WTC11 (cell line): ENCODE data around the gene TNS3. TPM values are rescaled to one million over a fixed set of nuclear protein-coding genes. Genes with fewer than 3 reads are reported as not detected.

ENCODE experiments used
- ATAC-seq: fragments of 200-7000 bp; cut with Tn5 transposase; 2 replicates; pipeline ENCODE4 v1.10.0; 2021; ENCODE audit warnings: mild to moderate bottlenecking, moderate library complexity
- CTCF ChIA-PET: fragments of 300-600 bp; sonication (Branson Sonifier 250); formaldehyde crosslinking; loops from one replicate; lab custom pipeline; 2021; ENCODE audit warnings: antibody characterized with exemption; lab: Charles Lee
- POLR2A ChIA-PET: fragments of 350-600 bp; sonication (Branson Sonifier 250); formaldehyde crosslinking; loops from one replicate; lab custom pipeline; 2021; ENCODE audit warnings: antibody characterized with exemption; lab: Charles Lee
- DNase-seq: peaks from one replicate; pipeline ENCODE4 v3.0.0; 2021; ENCODE audit warnings: low spot score
- H3K27ac Mint-ChIP-seq: 2 replicates; pipeline ENCODE4 v1.8.0; 2021; ENCODE audit warnings: mixed read lengths
- H3K27me3 Mint-ChIP-seq: 2 replicates; pipeline ENCODE4 v1.8.0; 2021; ENCODE audit warnings: low read depth, mild to moderate bottlenecking, moderate library complexity, mixed read lengths
- H3K36me3 Mint-ChIP-seq: 2 replicates; pipeline ENCODE4 v1.8.0; 2021; ENCODE audit warnings: mixed read lengths
- H3K4me1 Mint-ChIP-seq: 2 replicates; pipeline ENCODE4 v1.8.0; 2022; ENCODE audit warnings: mixed read lengths
- H3K4me3 Mint-ChIP-seq: 2 replicates; pipeline ENCODE4 v1.8.0; 2021; ENCODE audit warnings: mild to moderate bottlenecking, moderate library complexity, mixed read lengths
- H3K9me3 Mint-ChIP-seq: 2 replicates; pipeline ENCODE4 v1.8.0; 2021; ENCODE audit warnings: mixed read lengths
- ARID4B ChIP-seq: sonication (generic); formaldehyde crosslinking; IDR thresholded peaks from 2 replicates; pipeline ENCODE4 v1.8.0; 2023; ENCODE audit warnings: missing genetic modification reagents, mild to moderate bottlenecking, borderline replicate concordance
- ATF6 ChIP-seq: sonication (generic); formaldehyde crosslinking; IDR thresholded peaks from 2 replicates; pipeline ENCODE4 v1.8.1; 2023; ENCODE audit warnings: mild to moderate bottlenecking, missing genetic modification reagents
- CREM ChIP-seq: sonication (generic); formaldehyde crosslinking; IDR thresholded peaks from 2 replicates; pipeline ENCODE4 v1.8.1; 2022; ENCODE audit warnings: mild to moderate bottlenecking, missing genetic modification reagents, moderate library complexity
- E2F1 ChIP-seq: sonication (generic); formaldehyde crosslinking; IDR thresholded peaks from 2 replicates; pipeline ENCODE4 v1.8.0; 2022; ENCODE audit warnings: mild to moderate bottlenecking, missing genetic modification reagents
- ELF4 ChIP-seq: sonication (generic); formaldehyde crosslinking; IDR thresholded peaks from 2 replicates; pipeline ENCODE4 v1.8.1; 2022; ENCODE audit warnings: low read depth, mild to moderate bottlenecking, moderate library complexity, missing genetic modification reagents
- ERG ChIP-seq: fragments of 250-450 bp; sonication (Bioruptor Pico); IDR thresholded peaks from 2 replicates; pipeline ENCODE4 v1.8.0; 2021; ENCODE audit warnings: mild to moderate bottlenecking
- GTF2I ChIP-seq: fragments of 250-450 bp; sonication (Bioruptor Pico); conservative IDR thresholded peaks from 2 replicates; pipeline ENCODE4 v1.4.0; 2021; ENCODE audit warnings: mild to moderate bottlenecking
- IRF2 ChIP-seq: sonication (generic); formaldehyde crosslinking; IDR thresholded peaks from 2 replicates; pipeline ENCODE4 v1.8.0; 2022; ENCODE audit warnings: low read depth, missing genetic modification reagents, borderline replicate concordance
- KAT7 ChIP-seq: sonication (generic); formaldehyde crosslinking; IDR thresholded peaks from 2 replicates; pipeline ENCODE4 v1.8.1; 2023; ENCODE audit warnings: missing genetic modification reagents, mild to moderate bottlenecking, borderline replicate concordance
- MXD4 ChIP-seq: fragments of 250-450 bp; sonication (Bioruptor Pico); IDR thresholded peaks from 2 replicates; pipeline ENCODE4 v1.8.0; 2021; ENCODE audit warnings: mild to moderate bottlenecking, moderate library complexity, borderline replicate concordance
- NFATC4 ChIP-seq: fragments of 250-450 bp; sonication (Bioruptor Pico); IDR thresholded peaks from 2 replicates; pipeline ENCODE4 v1.9.0; 2021; ENCODE audit warnings: mild to moderate bottlenecking
- NR1H2 ChIP-seq: sonication (generic); formaldehyde crosslinking; IDR thresholded peaks from 2 replicates; pipeline ENCODE4 v1.9.0; 2021; ENCODE audit warnings: mild to moderate bottlenecking, moderate library complexity, missing genetic modification reagents
- NR2C2 ChIP-seq: sonication (generic); formaldehyde crosslinking; IDR thresholded peaks from 2 replicates; pipeline ENCODE4 v1.8.0; 2022; ENCODE audit warnings: mild to moderate bottlenecking, missing genetic modification reagents
- PRRX2 ChIP-seq: fragments of 250-450 bp; sonication (Bioruptor Pico); IDR thresholded peaks from 2 replicates; pipeline ENCODE4 v1.8.0; 2021; ENCODE audit warnings: mild to moderate bottlenecking
- SMAD3 ChIP-seq: sonication (generic); formaldehyde crosslinking; IDR thresholded peaks from 2 replicates; pipeline ENCODE4 v1.8.0; 2022; ENCODE audit warnings: missing genetic modification reagents, mild to moderate bottlenecking, borderline replicate concordance
- SMAD4 ChIP-seq: sonication (generic); formaldehyde crosslinking; IDR thresholded peaks from 2 replicates; pipeline ENCODE4 v1.8.0; 2022; ENCODE audit warnings: mild to moderate bottlenecking, missing genetic modification reagents
- TP53 ChIP-seq: sonication (generic); formaldehyde crosslinking; IDR thresholded peaks from 2 replicates; pipeline ENCODE4 v1.8.1; 2023; ENCODE audit warnings: mild to moderate bottlenecking, missing genetic modification reagents
- USF2 ChIP-seq: sonication (generic); formaldehyde crosslinking; IDR thresholded peaks from 2 replicates; pipeline ENCODE4 v1.8.1; 2023; ENCODE audit warnings: mild to moderate bottlenecking, missing genetic modification reagents, moderate library complexity
- ZBTB21 ChIP-seq: sonication (generic); formaldehyde crosslinking; IDR thresholded peaks from 2 replicates; pipeline ENCODE4 v1.8.1; 2023; ENCODE audit warnings: mild to moderate bottlenecking, missing genetic modification reagents, borderline replicate concordance
- ZNF121 ChIP-seq: sonication (generic); formaldehyde crosslinking; IDR thresholded peaks from 2 replicates; pipeline ENCODE4 v1.8.0; 2023; ENCODE audit warnings: missing genetic modification reagents
- ZNF138 ChIP-seq: sonication (generic); formaldehyde crosslinking; conservative IDR thresholded peaks from 2 replicates; pipeline ENCODE4 v1.8.1; 2022; ENCODE audit warnings: mild to moderate bottlenecking, moderate library complexity, missing genetic modification reagents
- ZNF219 ChIP-seq: sonication (generic); formaldehyde crosslinking; IDR thresholded peaks from 2 replicates; pipeline ENCODE4 v1.8.0; 2023; ENCODE audit warnings: missing genetic modification reagents, mild to moderate bottlenecking, borderline replicate concordance
- ZNF263 ChIP-seq: sonication (generic); formaldehyde crosslinking; IDR thresholded peaks from 2 replicates; pipeline ENCODE4 v1.8.1; 2022; ENCODE audit warnings: low read depth, mild to moderate bottlenecking, moderate library complexity, missing genetic modification reagents
- ZNF396 ChIP-seq: fragments of 250-450 bp; sonication (Bioruptor Pico); IDR thresholded peaks from 2 replicates; pipeline ENCODE4 v1.8.0; 2021; ENCODE audit warnings: mild to moderate bottlenecking, moderate library complexity, borderline replicate concordance
- total RNA-seq: library from RNA; stranded (reverse); gene quantifications from 3 replicates; pipeline ENCODE4 v1.2.3, GENCODE V29; 2021
- TF ChIP-seq, protein P1 (sequence below): sonication (generic); formaldehyde crosslinking; IDR thresholded peaks from 2 replicates; pipeline ENCODE4 v1.8.1; 2022; ENCODE audit warnings: low read depth, mild to moderate bottlenecking, moderate library complexity, missing genetic modification reagents, borderline replicate concordance

TNS3 gene
- total RNA-seq, 1 experiment from 2014 or later = 37.7 TPM

DNA sequence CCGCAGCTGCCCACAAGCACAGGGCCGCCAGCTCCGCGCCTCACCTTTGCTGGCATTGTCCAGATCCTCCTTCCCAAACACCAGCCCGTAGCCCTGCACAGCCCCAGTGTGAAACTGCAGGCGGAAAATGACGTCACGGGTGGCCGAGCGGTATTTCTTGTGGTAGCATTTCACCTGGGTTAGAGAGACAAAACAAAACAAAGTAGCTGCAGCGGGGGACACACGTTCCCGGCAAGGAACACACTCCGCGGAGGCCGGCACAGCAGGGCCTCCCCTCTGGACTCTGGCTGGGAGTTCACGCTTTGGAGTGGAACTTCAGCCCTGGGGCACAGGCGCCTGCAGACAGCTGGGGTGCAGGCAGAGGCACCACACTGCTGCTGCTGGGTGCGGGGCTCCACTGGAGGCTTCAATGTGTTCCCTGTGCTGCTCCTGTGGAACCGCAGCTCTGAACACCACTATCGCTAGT, 181.1 kb downstream of the TNS3 start:
- peak overlapping the region; percentile 79; the same call in 1 of the 2 replicates for H3K27ac Mint-ChIP-seq
- peaks cover 10% of the 10 kb centered on the region; the same call in 1 of the 2 replicates for H3K36me3 Mint-ChIP-seq
- H3K4me3 Mint-ChIP-seq = no peak overlapping the region
- H3K4me1 Mint-ChIP-seq = peaks cover 14% of the 10 kb centered on the region
- ATAC-seq (peak; percentile 49), DNase-seq (no peak)
- ChIA-PET CTCF (no interaction called here), POLR2A (no interaction called here)
- H3K27me3 Mint-ChIP-seq = no peaks in the 10 kb centered on the region
- TF ChIP-seq NR2C2 = no peak
- TF ChIP-seq NFATC4 (CRISPR knock-in tag) = no peak
- TF ChIP-seq MXD4 = no peak
- no peak for TF ChIP-seq ZNF219
- no peak for TF ChIP-seq IRF2 (CRISPR knock-in tag)
- no peak for TF ChIP-seq GTF2I
- no peak for TF ChIP-seq PRRX2 (CRISPR knock-in tag)
- no peak for TF ChIP-seq ZBTB21 (CRISPR knock-in tag)
- TF ChIP-seq ERG (CRISPR knock-in tag) = no peak
- TF ChIP-seq ZNF263 = no peak
- no peaks in the 10 kb centered on the region for H3K9me3 Mint-ChIP-seq

- CTCF ChIA-PET = no interaction called here
- Mint-ChIP-seq H3K27ac (no peak overlapping the region), H3K36me3 (peaks cover 15% of the 10 kb centered on the region; the same call in 1 of the 2 replicates), H3K4me3 (no peak overlapping the region), H3K9me3 (no peaks in the 10 kb centered on the region), H3K27me3 (no peaks in the 10 kb centered on the region), H3K4me1 (peaks cover 14% of the 10 kb centered on the region)
- DNase-seq (no peak), ATAC-seq (no peak)
- TF ChIP-seq E2F1 (CRISPR knock-in tag) (no peak), KAT7 (CRISPR knock-in tag) (no peak), NR2C2 (no peak), SMAD4 (no peak), ZNF396 (CRISPR knock-in tag) (no peak), ZNF138 (CRISPR knock-in tag) (no peak), PRRX2 (CRISPR knock-in tag) (no peak), ARID4B (CRISPR knock-in tag) (no peak), CREM (CRISPR knock-in tag) (no peak), ERG (CRISPR knock-in tag) (no peak), TP53 (CRISPR knock-in tag) (no peak), NR1H2 (CRISPR knock-in tag) (no peak), SMAD3 (no peak), ATF6 (CRISPR knock-in tag) (no peak), ELF4 (CRISPR knock-in tag) (no peak), ZNF121 (CRISPR knock-in tag) (no peak), USF2 (CRISPR knock-in tag) (no peak)
- TF ChIP-seq, protein P1, sequence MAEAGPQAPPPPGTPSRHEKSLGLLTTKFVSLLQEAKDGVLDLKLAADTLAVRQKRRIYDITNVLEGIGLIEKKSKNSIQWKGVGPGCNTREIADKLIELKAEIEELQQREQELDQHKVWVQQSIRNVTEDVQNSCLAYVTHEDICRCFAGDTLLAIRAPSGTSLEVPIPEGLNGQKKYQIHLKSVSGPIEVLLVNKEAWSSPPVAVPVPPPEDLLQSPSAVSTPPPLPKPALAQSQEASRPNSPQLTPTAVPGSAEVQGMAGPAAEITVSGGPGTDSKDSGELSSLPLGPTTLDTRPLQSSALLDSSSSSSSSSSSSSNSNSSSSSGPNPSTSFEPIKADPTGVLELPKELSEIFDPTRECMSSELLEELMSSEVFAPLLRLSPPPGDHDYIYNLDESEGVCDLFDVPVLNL (CRISPR knock-in tag) = no peak
- POLR2A ChIA-PET = no interaction called here
Measured at GRCh38 chr7:47400001-47400400, 181.9 kb downstream of the TNS3 start.
